Fibroblast of skin of right quadriceps (primary cell): ENCODE data around the gene PODXL.
A peak's percentile ranks its signal among the peaks of the same experiment; 100 is the strongest.

Source experiments
- DNase-seq: peaks from one replicate; pipeline ENCODE4 v3.0.0-alpha.2; 2013

PODXL gene

GRCh38 chr7:131556053-131556908 is at the start of gene PODXL:
TSS of gene PODXL (minus strand) at chr7:131556628. CDS start at chr7:131556359, 269 bp downstream.
- peak; percentile 67 for DNase-seq

GRCh38 chr7:131605280-131605878 is 49.0 kb upstream of the PODXL start:
- DNase-seq: peak; percentile 59

GRCh38 chr7:131604841-131605279 is 48.4 kb upstream of the PODXL start:
- peak; percentile 95 for DNase-seq

GRCh38 chr7:131603932-131604331 is 47.5 kb upstream of the PODXL start:
- no peak for DNase-seq

- DNase-seq: no peak
Measured at GRCh38 chr7:131602994-131603372, 46.6 kb upstream of the PODXL start.

- peak; percentile 70 for DNase-seq
Measured at GRCh38 chr7:131602304-131602993, 46.0 kb upstream of the PODXL start.

- peak; percentile 54 for DNase-seq
Measured at GRCh38 chr7:131600085-131600881, 43.9 kb upstream of the PODXL start.

GRCh38 chr7:131596785-131597184 is 40.4 kb upstream of the PODXL start:
- no peak for DNase-seq

GRCh38 chr7:131595699-131596098 is 39.3 kb upstream of the PODXL start:
- no peak for DNase-seq

- no peak for DNase-seq
Measured at GRCh38 chr7:131591687-131592319, 35.4 kb upstream of the PODXL start.

GRCh38 chr7:131587315-131587923 is 31.0 kb upstream of the PODXL start:
- no peak for DNase-seq

GRCh38 chr7:131586759-131587158 is 30.3 kb upstream of the PODXL start:
- DNase-seq: no peak

- DNase-seq: no peak
Measured at GRCh38 chr7:131586259-131586658, 29.8 kb upstream of the PODXL start.

- DNase-seq: no peak
Measured at GRCh38 chr7:131583430-131583829, 27.0 kb upstream of the PODXL start.

- peak; percentile 59 for DNase-seq
Measured at GRCh38 chr7:131581241-131582051, 25.0 kb upstream of the PODXL start.

- DNase-seq: no peak
Measured at GRCh38 chr7:131578602-131579001, 22.2 kb upstream of the PODXL start.

GRCh38 chr7:131574741-131575140 is 18.3 kb upstream of the PODXL start:
- peak; percentile 30 for DNase-seq

- DNase-seq: no peak
Measured at GRCh38 chr7:131570401-131570800, 14.0 kb upstream of the PODXL start.

GRCh38 chr7:131568970-131569369 is 12.5 kb upstream of the PODXL start:
- no peak for DNase-seq

GRCh38 chr7:131568510-131568909 is 12.1 kb upstream of the PODXL start:
- DNase-seq: no peak

- DNase-seq: no peak
Measured at GRCh38 chr7:131564640-131565039, 8.2 kb upstream of the PODXL start.
